ENCODE results near the gene MYOCD. TPM values are rescaled to one million over a fixed set of nuclear protein-coding genes. Genes with fewer than 3 reads are reported as not detected.

The MYOCD gene
- total RNA-seq, 1 donor from 2014 or later, result 26.5 TPM

- H3K36me3 ChIP-seq, result no peaks in the 10 kb centered on the region
- H3K9me3 ChIP-seq, result no peaks in the 10 kb centered on the region
- peaks cover 7% of the 10 kb centered on the region for H3K4me1 ChIP-seq
- H3K27ac ChIP-seq, result no peak overlapping the region
- no peaks in the 10 kb centered on the region for H3K27me3 ChIP-seq
- TF ChIP-seq POLR2A (IDR thresholded peaks at IDR 0.05), result no peak
- no peak for TF ChIP-seq POLR2AphosphoS5 (IDR thresholded peaks at IDR 0.05; ENCODE audit: insufficient read depth in 1 of 2, low read depth in 1 of 2)
- TF ChIP-seq CTCF (IDR thresholded peaks at IDR 0.05), result no peak
- no peak for DNase-seq (ENCODE audit: extremely low spot score in 2 of 2)
- no peak overlapping the region for H3K4me3 ChIP-seq
- intact Hi-C loops (cut with DNase I), result no loop called here
Observed at GRCh38 chr17:12794919-12795532, 129.3 kb downstream of the MYOCD start.

DNA sequence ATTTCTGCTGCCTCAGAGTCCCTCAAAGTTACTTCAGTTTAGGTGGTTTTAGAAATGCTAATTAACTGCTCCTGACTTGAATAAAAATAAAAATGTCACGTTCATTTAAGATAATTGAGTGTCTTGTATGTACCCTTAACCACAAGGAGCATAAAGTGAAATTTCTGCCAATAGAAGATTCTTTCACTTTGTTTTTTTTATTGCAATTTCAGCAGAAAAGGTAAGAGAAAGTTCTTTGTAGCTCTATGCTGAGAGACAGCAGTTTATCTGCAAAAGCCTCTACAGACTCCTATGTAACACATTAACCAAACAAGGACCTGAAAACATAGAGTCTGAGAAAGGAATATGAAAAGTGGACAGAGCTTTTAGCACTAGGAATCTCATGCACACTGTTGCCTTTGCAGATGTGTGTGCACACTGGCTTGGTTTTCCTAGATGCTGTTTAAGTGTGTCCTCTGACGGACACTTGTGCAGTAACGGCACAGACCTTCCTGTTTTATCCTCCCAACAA, 135.2 kb downstream of the MYOCD start:
- no peak for TF ChIP-seq POLR2AphosphoS5 (IDR thresholded peaks at IDR 0.05; ENCODE audit: insufficient read depth in 1 of 2, low read depth in 1 of 2)
- TF ChIP-seq CTCF (IDR thresholded peaks at IDR 0.05), result no peak
- TF ChIP-seq POLR2A (IDR thresholded peaks at IDR 0.05), result no peak
- H3K9me3 ChIP-seq, result no peaks in the 10 kb centered on the region
- H3K4me3 ChIP-seq, result no peak overlapping the region
- no peak overlapping the region for H3K27ac ChIP-seq
- DNase-seq (ENCODE audit: extremely low spot score in 2 of 2), result no peak
- H3K4me1 ChIP-seq, result no peaks in the 10 kb centered on the region
- H3K27me3 ChIP-seq, result no peaks in the 10 kb centered on the region
- no peaks in the 10 kb centered on the region for H3K36me3 ChIP-seq
- intact Hi-C loops (cut with DNase I), result no loop called here

- TF ChIP-seq CTCF (IDR thresholded peaks at IDR 0.05) (no peak), POLR2A (IDR thresholded peaks at IDR 0.05) (no peak), POLR2AphosphoS5 (IDR thresholded peaks at IDR 0.05; ENCODE audit: insufficient read depth in 1 of 2, low read depth in 1 of 2) (no peak)
- DNase-seq (ENCODE audit: extremely low spot score in 2 of 2), result no peak
- no peaks in the 10 kb centered on the region for H3K36me3 ChIP-seq
- no peak overlapping the region for H3K27ac ChIP-seq
- no peak overlapping the region for H3K4me3 ChIP-seq
- no peaks in the 10 kb centered on the region for H3K4me1 ChIP-seq
- intact Hi-C loops (cut with DNase I), result no loop called here
- no peaks in the 10 kb centered on the region for H3K9me3 ChIP-seq
- no peaks in the 10 kb centered on the region for H3K27me3 ChIP-seq
Observed at GRCh38 chr17:12806630-12807029, 140.9 kb downstream of the MYOCD start.

- Histone ChIP-seq H3K9me3 (no peaks in the 10 kb centered on the region), H3K4me1 (no peaks in the 10 kb centered on the region), H3K36me3 (no peaks in the 10 kb centered on the region), H3K4me3 (no peak overlapping the region), H3K27me3 (no peaks in the 10 kb centered on the region), H3K27ac (no peak overlapping the region)
- DNase-seq (ENCODE audit: extremely low spot score in 2 of 2), result no peak
- intact Hi-C loops (cut with DNase I), result no loop called here
- TF ChIP-seq POLR2A (IDR thresholded peaks at IDR 0.05) (no peak), POLR2AphosphoS5 (IDR thresholded peaks at IDR 0.05; ENCODE audit: insufficient read depth in 1 of 2, low read depth in 1 of 2) (no peak), CTCF (IDR thresholded peaks at IDR 0.05) (no peak)
Observed at GRCh38 chr17:12808723-12809122, 143.0 kb downstream of the MYOCD start.

DNA sequence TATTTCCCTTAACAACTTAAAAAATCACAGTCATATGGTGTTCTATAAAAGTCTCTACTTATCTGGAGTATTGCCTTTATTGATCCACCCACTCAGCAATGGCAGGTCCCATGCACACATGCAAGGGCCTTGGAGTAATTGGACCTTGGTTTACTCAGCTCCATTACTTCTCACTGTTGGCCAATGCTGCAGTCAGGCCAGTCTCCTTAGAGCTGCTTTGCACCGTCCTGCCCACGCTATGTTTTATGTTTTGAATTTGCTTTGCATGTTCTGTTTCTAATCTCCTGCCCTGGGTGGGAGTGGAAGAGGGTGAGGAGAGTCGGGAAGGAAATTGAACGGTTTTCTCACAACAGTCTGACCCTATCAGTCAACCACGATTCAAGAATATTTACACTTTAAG, 147.2 kb downstream of the MYOCD start:
- Histone ChIP-seq H3K9me3 (no peaks in the 10 kb centered on the region), H3K4me3 (no peak overlapping the region), H3K36me3 (no peaks in the 10 kb centered on the region), H3K27ac (no peak overlapping the region), H3K4me1 (no peaks in the 10 kb centered on the region), H3K27me3 (no peaks in the 10 kb centered on the region)
- no peak for TF ChIP-seq CTCF (IDR thresholded peaks at IDR 0.05)
- no peak for TF ChIP-seq POLR2AphosphoS5 (IDR thresholded peaks at IDR 0.05; ENCODE audit: insufficient read depth in 1 of 2, low read depth in 1 of 2)
- no peak for DNase-seq (ENCODE audit: extremely low spot score in 2 of 2)
- intact Hi-C loops (cut with DNase I), result no loop called here

All from vagina (tissue), 2 donors.